Activated CD8-positive, alpha-beta memory T cell treated with anti-CD3 and anti-CD28 coated beads for 48 hours (primary cell): ENCODE measurements around the gene CSAD.

Experiments used
- DNase-seq, 3 experiments: peaks; one replicate each; pipeline ENCODE4 v3.0.0-alpha.2; 2020; ENCODE audit warnings: low read depth in 2 of 3, low spot score in 2 of 3

Gene CSAD, protein sequence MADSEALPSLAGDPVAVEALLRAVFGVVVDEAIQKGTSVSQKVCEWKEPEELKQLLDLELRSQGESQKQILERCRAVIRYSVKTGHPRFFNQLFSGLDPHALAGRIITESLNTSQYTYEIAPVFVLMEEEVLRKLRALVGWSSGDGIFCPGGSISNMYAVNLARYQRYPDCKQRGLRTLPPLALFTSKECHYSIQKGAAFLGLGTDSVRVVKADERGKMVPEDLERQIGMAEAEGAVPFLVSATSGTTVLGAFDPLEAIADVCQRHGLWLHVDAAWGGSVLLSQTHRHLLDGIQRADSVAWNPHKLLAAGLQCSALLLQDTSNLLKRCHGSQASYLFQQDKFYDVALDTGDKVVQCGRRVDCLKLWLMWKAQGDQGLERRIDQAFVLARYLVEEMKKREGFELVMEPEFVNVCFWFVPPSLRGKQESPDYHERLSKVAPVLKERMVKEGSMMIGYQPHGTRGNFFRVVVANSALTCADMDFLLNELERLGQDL

DNA sequence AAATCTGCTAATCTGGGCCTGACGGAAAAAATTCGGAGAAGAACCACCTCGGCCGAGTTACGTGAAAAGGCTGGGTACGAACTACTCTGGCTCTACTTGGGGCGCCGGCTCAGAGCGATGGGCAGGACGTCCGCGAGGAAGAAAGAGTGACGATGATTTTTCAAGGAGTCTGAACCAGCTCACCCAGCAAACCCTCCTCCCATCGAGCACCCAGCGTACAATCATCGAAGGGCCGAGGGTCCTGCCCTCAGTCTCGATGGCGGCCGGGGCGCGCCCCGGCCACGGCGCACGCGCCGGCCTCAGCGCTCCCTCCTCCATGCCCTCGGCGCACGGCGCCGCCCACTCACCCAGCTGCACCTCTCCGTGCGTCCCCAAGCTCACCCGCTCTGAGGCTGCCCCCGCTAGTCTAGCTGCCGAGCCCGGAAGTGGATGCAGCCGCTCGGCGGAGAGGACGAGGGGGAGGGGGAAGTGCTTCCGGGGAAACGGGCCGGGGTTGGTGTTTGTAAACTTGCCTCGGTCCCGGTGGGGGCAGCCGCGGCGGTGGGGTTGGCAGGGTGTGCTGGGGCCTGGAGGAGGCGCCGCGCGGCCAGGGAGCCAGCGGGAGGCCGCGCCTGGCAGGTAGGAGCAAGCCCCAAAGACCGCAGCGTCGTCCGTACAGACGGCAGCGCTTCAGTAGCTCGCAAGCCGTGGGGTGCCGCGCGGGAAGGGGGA, at the start of gene CSAD, which contains the start of gene ZNF740:
Gene CSAD (minus strand): TSS at position 706 of the 711 bp plus-strand sequence. CDS start 7,455 bp downstream, outside the sequence.
Gene ZNF740 (plus strand): TSS at position 503 of the 711 bp plus-strand sequence. CDS start 1,262 bp downstream, outside the sequence.
- peak; percentile 82 to 96 (median 88) for DNase-seq

DNA sequence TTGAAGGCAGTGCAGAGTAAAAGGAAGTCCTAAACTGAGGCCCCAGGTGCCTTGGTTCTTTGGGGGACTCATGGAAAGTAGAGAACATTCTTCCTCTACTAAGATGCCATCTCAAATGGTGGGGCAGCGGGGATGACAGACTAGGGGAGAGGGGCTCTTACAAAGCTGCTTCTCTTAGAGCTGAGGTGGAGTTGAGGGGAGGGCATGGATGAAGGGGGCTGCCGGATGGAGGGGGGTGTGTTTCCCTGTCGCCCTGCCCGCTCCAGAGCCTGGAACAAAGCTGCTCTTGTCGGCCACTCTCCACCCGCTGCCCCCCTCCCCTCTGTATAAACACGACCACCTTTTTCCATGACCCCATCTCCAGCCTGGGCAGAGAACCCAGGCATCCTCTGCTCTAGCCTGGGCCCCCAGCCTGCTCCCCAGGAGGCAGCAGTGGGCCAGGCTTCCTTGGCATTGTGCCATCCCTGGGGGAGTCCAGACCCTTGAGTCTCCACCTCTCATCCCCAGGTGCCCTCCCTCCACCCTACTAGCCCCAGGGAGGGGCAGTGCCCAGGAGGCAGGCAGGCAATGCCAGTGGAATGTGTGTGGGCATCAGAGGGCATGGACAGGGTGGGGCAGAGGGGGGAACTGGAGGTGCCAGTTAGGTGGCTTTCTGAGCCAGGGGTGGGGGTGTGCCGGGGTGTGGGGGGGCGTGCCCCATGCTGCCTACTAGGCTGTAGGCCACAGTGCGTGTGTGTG, 49.6 kb upstream of the CSAD start:
- DNase-seq = no peak

DNA sequence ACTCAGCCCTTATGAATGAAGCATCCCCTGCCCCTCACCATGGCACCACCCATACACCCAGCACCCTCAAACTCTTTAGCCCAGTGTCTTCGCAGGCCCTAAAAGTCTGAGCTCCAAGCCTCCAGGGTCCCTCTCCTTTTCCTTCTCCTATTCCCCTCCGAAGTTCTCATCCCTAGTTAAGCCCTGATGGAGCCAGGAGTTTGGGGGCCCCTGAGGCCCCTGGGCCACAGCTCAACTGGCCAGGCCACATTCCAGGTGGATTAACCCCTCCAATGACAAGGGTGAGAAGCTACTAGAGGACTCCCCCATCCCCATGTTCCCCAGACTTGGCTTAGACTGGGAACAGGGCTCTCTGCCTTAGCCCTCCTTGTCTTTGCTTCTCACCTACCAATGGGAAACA, 48.7 kb upstream of the CSAD start:
- DNase-seq = no peak

DNA sequence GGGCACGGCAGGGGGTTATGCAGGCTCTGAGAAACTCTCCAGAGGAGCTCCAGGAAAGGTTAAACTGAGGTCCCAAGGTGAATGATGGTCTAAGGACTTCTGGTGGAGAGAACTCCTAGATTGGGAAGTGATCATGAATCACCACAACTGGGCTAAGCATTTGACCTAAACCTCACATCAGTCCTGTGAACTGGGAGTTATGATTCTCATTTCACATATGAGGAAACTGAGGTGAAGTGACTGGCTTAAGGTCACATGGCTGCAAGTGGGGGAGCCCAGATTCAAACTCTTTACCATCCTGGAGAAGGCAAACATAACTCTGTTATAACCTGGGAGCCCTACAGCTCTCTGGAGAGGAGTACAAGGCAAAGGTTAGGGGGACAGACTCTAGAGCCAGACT, 47.1 kb upstream of the CSAD start:
- no peak for DNase-seq

DNA sequence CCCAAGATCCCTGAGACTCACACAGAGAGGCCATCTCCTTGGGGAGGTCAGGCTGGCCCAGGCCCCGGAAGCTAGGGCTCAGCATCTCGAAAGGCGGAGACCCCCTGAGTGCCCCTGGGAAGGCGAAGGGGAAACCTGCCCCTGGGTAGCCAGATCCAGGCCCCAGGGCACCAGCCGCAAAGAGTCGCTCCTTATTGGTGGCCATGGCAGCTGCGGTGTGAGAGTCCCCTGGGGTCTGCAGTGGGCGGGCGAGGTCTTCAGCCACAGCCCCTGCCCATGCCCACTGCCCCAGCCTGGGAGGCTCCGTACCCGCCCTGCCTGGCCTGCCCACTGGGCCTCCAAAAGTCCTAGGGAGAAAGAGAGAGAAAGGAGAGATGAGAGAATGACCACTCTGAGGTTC, 46.6 kb upstream of the CSAD start:
- DNase-seq = no peak

DNA sequence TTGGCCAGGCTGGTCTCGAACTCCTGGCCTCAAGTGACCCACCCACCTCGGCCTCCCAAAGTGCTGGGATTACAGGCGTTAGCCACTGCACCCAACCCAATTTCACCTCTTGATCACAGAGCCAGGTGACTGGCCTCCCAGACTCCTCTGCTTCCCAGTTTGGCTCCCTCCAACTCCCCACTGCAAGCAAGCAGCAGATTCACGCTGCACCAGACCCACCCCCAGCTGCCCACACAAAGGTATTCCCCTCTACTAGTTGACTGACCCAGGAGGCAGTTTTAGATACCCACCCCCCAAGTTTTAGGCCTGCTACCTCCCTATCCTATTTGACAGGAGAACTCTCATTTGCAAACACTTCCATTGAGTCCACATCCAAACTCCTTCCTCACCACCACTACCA, 46.1 kb upstream of the CSAD start:
- no peak for DNase-seq

DNA sequence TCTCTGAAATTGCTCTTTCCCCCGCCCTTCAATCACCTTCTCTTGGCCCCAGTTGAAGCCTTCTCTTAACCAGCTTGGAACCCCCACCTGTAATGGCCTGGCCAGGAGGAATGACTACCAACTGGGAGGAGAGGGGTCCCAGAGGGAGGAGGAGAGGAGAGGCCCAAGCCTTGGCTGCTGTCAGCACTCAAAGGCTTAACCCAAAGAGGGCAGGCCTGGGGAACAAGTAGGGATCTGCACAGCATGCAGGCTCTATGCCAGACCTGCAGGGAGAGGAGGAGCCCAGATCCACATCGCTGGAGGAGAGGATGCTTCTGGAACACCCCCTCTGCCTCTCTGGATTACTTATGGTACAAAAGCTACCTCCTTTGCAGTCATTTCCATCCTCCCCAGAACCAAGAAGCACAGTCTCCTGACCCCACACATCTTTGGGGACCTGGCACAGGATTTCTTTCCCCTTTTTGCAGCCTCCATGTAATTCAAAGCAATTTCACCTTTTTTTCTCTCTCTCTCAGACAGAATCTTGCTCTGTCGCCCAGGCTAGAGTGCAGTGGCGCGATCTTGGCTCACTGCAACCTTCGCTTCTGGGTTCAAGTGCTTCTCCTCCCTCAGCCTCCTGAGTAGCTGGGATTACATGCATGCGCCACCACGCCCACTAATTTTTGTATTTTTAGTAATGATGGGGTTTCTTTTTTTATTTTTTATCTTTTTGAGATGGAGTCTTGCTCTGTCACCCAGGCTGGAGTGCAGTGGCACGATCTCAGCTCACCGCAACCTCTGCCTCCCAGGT, 45.1 kb upstream of the CSAD start:
- DNase-seq = no peak

DNA sequence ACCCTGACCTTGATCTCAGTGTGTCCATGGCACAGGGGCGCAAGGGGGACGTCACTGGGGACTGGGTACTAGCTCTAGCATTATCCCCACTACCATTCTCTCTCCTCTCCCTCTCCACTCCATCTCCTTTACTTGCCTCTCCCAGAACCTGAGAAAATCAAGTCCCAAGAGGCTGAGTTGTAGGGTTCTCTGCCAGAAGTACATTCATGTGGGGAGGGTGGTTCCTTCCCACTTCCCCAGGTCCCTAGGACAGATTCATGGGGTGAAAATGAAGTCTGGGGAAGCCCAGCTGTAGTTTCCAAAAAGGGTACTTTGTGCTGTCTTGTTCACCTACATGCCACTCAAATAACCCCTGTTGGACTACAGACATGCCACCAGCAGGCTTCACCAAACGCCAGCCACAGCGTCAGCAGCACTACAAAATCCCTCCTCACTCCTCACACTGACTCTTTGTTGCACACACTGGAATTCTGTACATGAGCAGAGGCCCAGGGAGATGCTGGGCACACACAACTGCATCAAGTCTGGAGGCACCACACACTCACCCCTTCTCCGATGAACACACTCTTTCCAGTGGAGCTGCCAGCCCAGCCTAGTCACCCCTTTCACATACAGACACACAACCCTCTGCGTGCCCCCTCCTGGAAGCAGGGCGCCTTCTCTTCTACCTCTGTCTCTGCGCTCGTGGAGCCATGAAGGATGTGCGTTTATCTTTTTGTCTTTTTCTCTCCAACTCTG, 44.3 kb upstream of the CSAD start:
- DNase-seq = no peak

DNA sequence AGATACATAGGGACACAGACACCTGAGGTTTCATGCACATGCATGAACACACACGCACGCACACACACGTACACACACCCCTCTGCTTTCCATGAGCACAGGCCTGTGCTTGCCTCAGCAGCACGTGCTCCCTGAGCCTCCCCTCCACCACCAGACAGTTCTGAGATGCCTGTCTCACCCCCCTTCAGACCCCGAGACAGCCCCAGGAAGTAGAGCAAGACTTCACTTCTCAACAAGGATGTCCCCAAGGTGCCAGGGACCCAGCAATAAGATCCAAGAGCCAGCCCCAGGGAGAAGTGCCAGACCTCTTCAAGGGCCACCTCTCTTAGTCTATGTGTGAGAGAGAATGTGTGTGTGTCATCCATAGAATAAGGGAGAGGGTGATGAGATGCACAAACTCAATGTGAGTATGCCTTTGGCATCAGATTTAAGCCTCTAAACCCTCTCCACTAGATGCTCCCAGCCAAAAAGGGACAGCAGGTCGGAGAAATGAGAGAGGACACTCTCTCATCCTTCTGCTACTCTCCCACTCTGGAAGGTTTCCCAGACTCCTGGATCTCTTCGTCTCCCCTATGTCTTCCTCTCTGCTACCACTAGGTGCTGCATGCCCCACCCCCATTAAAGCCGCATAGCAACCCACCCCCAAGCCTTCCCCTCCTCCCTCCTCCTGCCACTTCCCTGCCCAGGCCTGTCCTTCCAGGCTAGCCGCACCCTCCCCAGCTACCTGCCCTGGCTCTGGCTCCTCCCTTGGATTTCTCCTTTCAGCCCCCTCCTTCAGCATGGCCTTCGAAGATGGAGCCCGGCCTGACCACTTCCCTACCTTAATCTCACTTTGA, 43.6 kb upstream of the CSAD start:
- no peak for DNase-seq

DNA sequence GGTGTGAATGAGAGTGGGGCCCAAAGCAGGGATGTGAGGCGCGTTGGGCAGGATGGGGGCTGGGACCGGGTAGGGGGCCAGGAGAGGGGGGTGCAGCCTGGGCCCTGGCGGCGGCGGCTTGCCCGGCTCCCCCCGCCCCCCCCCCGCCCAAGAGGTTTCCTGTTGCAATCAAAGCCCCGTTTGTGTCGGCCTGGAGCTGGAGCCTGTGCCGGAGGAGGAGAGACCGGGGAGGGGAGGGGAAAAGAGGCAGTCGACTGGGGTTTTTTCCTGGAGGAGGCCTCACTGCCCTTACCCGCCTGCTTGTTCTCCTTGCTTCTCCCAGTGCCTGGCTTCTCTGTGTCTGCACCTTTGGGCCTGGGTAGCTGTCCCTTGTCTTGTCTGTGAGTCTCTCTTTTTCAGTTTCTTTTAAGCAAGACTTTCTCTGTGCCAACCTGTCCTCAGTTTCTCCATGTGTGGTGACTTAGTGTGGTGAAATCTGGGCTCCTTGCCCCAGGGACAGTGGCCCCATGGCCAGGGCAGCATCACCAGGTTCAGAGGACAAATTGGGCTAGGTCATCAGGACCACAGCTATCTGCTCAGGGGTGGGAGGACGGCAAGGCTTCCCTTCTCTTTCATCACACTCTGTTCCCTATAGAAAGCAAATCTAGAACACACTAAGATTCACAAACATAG, 42.8 kb upstream of the CSAD start:
- DNase-seq = no peak

DNA sequence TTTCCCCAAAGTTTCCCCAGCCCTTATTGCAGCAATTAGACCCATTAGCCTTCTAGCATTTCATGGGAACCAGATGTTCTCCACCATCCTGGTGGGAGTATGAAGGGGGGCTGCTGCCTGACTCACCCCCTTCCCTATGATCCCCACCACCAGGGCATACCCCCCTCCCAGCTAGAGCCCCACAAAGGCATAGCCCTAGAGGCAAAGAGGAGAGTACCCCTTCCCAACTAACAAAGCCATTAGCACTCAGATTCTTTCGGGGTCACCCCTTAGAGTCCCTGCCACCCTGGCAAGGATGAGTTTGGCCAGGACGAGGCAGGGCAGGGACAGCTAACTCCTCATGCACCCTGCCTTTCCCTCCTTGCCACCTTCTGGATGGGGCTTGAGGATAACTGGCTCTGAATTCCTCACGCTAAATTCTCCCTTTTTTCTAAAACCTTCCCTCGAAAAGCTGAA, 42.1 kb upstream of the CSAD start:
- no peak for DNase-seq

DNA sequence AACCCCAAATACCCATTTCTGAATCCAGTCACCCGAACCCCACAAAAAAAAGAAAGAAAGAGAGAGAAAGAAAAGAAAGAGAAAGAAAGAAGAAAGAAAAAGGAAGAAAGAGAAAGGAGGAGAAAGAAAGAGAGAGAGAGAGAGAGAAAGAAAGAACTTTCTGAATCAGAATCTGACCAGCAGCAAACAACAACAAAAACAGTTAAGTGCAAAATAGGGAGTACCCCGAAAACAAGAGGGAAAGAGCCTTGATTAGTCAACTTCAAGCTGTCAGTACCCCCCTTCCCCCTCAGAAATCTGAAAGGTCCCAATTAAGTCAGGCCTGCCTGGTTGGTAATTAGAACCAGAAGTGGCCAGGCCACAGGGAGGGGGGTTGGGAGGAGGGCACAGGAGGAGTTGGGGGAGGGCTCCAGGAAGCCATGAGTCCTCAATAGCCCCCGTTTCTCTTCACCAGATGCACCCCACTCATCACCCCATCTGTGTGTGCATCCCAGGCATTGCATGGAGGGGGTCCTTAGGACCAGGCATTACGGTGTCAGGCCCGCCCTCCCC, 41.5 kb upstream of the CSAD start:
- DNase-seq = no peak

DNA sequence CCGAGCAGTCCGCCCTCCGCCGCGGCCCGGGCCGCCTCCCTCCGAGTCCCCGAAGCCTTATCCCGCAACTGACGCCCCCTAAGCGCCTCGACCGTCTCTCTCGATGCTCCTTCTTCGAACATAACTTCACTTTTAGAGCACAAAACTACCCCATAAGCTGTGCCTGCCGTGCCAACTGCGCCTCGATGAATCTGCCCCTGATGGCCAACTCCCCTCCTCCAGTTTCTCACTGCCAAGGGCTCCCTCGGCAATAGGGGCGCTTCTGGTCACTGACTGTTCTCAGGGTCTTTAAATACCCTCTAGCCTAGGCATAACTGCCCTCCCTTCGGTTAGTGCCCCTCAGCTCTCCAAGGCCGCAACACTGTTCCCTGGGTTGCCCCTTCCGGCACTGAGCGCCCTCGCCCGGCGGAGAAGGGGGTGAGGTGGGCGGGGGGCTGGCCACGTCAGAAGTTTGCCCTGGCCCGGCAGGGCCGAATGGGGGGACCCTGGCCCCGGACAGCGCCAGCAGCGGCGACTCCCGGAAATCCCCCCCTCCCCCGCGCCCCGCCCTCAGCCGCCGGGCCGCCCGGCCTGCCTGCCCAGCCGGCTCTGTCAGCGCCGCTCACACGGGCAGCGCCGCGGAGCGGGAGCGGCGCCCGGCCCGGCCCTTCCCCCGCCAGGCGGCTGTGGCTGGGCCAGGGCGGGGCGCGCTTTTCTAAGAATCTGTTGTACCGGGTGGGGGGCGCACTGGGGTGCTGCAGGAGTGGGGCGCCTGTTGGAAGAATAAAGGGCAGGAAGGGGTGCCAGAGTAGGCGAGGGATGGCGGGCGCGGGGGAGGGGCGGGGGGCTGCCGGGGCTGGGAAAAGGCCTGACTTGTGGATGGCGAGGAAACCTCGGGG, 40.7 kb upstream of the CSAD start:
- no peak for DNase-seq

DNA sequence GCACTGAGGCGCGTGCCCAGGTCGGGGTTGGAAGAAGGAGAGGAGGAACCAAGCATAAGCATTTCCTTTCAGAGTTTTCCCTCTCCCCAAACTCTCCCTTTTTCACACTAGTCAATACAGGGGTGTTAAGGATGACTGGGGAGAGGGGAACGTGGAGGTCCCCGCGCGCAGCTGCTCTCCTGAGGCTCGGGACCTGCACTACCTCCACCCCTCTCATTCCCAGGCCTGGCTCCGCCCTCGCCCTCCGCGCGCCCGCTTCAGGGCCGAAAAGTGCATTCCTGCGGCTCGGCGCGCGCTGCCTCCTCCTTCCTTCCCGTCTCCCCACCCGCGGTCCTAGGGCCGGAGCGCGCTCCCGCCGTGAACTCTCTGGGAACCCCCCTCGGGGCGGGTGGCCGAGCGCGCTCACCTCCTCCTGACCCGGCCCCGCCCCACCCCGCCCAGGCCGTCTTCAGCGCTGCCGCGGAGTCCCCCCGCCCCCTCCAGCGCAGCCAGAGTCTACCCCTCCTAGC, 40.0 kb upstream of the CSAD start:
- peak in 2 of 3 experiments; percentile 62 to 77 for DNase-seq

DNA sequence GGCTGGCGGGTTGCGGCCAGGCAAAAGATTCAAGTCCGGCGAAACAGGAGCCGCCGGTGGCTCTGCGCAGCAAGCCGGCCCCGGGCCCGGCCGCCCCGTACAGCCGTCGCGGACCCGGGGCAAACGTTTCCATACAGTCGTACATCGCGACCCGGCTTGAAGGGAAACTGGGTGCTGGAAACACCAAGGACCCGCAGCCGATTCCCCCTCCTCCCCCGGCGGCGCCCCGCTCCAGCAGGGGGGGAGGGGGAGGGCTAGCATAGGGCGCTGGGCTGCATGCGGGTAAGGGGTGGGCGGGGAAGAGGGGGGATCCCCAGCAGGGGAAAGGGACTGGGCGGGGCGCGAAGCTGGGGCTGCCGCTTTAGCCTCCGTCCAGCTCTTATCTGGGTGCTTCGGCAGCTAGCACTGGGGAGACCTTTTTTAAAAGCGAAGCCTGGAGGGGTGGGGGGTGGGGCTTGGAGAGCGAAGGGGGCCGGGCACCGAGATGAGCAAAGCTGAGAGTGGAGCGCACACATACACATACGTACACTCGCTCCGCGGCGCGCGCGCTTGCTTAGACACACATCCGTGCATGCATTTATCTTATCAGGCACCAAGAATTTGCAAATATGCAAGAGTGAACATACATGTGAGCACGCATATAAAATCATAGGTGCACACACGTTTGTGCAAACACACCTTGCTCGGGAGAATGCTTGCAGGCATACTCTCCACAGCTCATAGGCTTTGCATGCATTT, 39.4 kb upstream of the CSAD start:
- DNase-seq = peak in 1 of 3 experiments; percentile 76

DNA sequence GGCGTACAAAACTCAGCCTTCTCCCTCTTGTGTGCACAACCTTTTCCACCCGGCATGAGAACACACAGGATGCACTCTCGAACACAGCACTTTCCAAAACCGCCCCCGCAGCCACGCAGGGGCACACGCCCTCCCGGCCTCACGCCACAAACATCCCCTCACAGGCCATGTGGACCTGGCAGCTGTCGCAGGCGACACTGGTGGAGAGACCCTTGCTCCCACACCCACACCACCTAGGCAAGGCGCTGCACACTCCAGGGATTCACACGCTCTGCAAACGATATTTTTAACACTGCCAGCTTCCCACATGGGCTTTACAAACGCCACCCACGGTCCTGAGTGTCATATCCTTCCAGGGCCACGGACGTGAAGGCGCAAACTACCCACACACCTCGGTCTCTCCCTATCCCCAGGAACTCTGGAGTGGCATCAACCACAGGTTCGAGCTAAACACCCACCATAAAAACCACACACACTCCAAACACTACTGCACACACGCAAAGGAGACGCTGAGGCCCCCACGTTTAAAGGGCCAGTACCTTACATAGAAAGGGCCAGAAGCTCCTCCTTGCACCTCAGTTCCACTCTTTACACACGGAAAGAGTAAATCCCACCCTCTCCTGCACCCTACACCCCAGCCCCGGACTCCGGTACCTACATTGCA, 38.7 kb upstream of the CSAD start:
- peak in 1 of 3 experiments; percentile 79 for DNase-seq
